MCF 10A (cell line): ENCODE measurements around the gene ANXA3. TPM values are rescaled to one million over a fixed set of nuclear protein-coding genes. Genes with fewer than 3 reads are reported as not detected.
A peak's percentile ranks its signal among the peaks of the same experiment; 100 is the strongest.

Experiments
- BruUV-seq: library from RNA; stranded (reverse); fragments of 400-500 nt; replicated peaks from 2 replicates; lab custom pipeline; 2021; lab: Mats Ljungman, UMichigan
- CTCF ChIA-PET: fragments of 300-600 bp; sonication (Branson Sonifier 250); formaldehyde crosslinking; extraction: SDS; loops from one replicate; lab custom pipeline; 2021; ENCODE audit warnings: antibody characterized with exemption, inconsistent platforms; lab: Yijun Ruan, JAX
- POLR2A ChIA-PET: fragments of 300-600, 350-650 bp; sonication (Branson Sonifier 250); formaldehyde crosslinking; extraction: SDS; loops from one replicate; lab custom pipeline; 2020; ENCODE audit warnings: antibody characterized with exemption, inconsistent platforms; lab: Yijun Ruan, JAX
- DNase-seq: peaks from one replicate; pipeline ENCODE4 v3.0.0-alpha.2; 2018; ENCODE audit not compliant: unreplicated experiment
- H3K27ac Mint-ChIP-seq: one replicate; pipeline ENCODE4 v1.8.0; 2022; ENCODE audit warnings: mild to moderate bottlenecking, low read depth, mixed read lengths; ENCODE audit not compliant: unreplicated experiment
- H3K27me3 Mint-ChIP-seq: one replicate; pipeline ENCODE4 v1.8.0; 2022; ENCODE audit warnings: mixed read lengths; ENCODE audit not compliant: insufficient read depth, unreplicated experiment
- H3K36me3 Mint-ChIP-seq: one replicate; pipeline ENCODE4 v1.8.0; 2022; ENCODE audit warnings: mild to moderate bottlenecking, moderate library complexity, mixed read lengths; ENCODE audit not compliant: insufficient read depth, unreplicated experiment
- H3K4me1 Mint-ChIP-seq: one replicate; pipeline ENCODE4 v1.8.0; 2022; ENCODE audit warnings: mixed read lengths; ENCODE audit not compliant: insufficient read depth, unreplicated experiment
- H3K4me3 Mint-ChIP-seq: one replicate; pipeline ENCODE4 v1.8.0; 2022; ENCODE audit warnings: mild to moderate bottlenecking, moderate library complexity, mixed read lengths; ENCODE audit not compliant: unreplicated experiment
- H3K9me3 Mint-ChIP-seq: one replicate; pipeline ENCODE4 v1.8.0; 2022; ENCODE audit warnings: mixed read lengths; ENCODE audit not compliant: unreplicated experiment
- CTCF ChIP-seq: fragments of 200-600 bp; IDR thresholded peaks from one replicate; pipeline ENCODE4 v1.8.0; 2022; ENCODE audit warnings: antibody characterized with exemption, mild to moderate bottlenecking; ENCODE audit not compliant: unreplicated experiment
- intact Hi-C: fragments of 100-400 bp; cut with micrococcal nuclease; formaldehyde crosslinking; loops from 2 replicates; pipeline ENCODE4 v1.14.1; 2022
- total RNA-seq: library from RNA; stranded (reverse); gene quantifications from 2 replicates; pipeline ENCODE4 v1.2.3, GENCODE V29; 2022

Gene ANXA3
- total RNA-seq, 1 experiment from 2014 or later = 260 TPM

DNA sequence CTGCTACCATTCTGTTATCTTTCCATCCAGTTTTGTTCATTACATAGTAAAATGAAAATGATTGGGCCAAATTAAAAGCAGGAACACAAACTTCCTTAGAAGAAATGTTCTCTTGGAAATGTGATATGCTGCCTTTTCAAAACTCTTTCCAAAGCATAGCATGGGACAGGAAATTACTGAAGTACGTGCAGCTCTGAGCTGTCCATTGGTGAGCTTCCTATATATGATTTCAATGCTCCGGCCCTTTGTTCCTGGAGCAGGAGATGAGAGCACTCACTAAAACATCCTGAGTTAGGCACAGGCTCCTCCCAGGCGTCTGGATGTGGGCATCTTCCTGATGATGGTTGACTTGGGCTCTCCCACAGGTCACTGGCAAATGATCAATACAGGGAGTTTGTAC lies 33.0 kb upstream of the ANXA3 start:
- intact Hi-C loops = no loop called here
- no peak overlapping the region for H3K4me3 Mint-ChIP-seq
- H3K9me3 Mint-ChIP-seq = no peaks in the 10 kb centered on the region
- BruUV-seq = no TSS peak
- no peak for TF ChIP-seq CTCF
- no peaks in the 10 kb centered on the region for H3K4me1 Mint-ChIP-seq
- H3K36me3 Mint-ChIP-seq = no peaks in the 10 kb centered on the region
- POLR2A ChIA-PET = no interaction called here
- no peak overlapping the region for H3K27ac Mint-ChIP-seq
- no peaks in the 10 kb centered on the region for H3K27me3 Mint-ChIP-seq
- no peak for DNase-seq
- CTCF ChIA-PET = interaction anchor here (0.7 to 9.4 kb wide), 7 partner anchors 10 to 559 kb away, joined by 3 to 66 read pairs (median 8); no protein-coding TSS in a partner anchor

GRCh38 chr4:78519962-78520361 lies 31.6 kb upstream of the ANXA3 start:
- TF ChIP-seq CTCF = no peak
- ChIA-PET POLR2A (interaction anchor here (0.6 kb wide), 1 partner anchor 567 kb away, joined by 3 read pairs; no protein-coding TSS in a partner anchor), CTCF (interaction anchor here (0.7 to 9.4 kb wide), 5 partner anchors 194 to 560 kb away, joined by 3 to 66 read pairs (median 3); no protein-coding TSS in a partner anchor)
- DNase-seq = no peak
- BruUV-seq = no TSS peak
- no peak overlapping the region for H3K4me3 Mint-ChIP-seq
- H3K4me1 Mint-ChIP-seq = no peaks in the 10 kb centered on the region
- H3K27me3 Mint-ChIP-seq = no peaks in the 10 kb centered on the region
- peak overlapping the region; percentile 50 for H3K27ac Mint-ChIP-seq
- intact Hi-C loops = no loop called here
- no peaks in the 10 kb centered on the region for H3K9me3 Mint-ChIP-seq
- no peaks in the 10 kb centered on the region for H3K36me3 Mint-ChIP-seq

- no TSS peak for BruUV-seq
- no peak for DNase-seq
- Mint-ChIP-seq H3K4me3 (no peak overlapping the region), H3K4me1 (no peaks in the 10 kb centered on the region), H3K27me3 (no peaks in the 10 kb centered on the region), H3K9me3 (no peaks in the 10 kb centered on the region), H3K36me3 (no peaks in the 10 kb centered on the region), H3K27ac (no peak overlapping the region)
- no peak for TF ChIP-seq CTCF
- ChIA-PET POLR2A (interaction anchor here (0.6 to 1.0 kb wide), 3 partner anchors 25 to 268 kb away, joined by 3 to 5 read pairs (median 3); no protein-coding TSS in a partner anchor), CTCF (interaction anchor here (9.4 kb wide), 1 partner anchor 561 kb away, joined by 66 read pairs; no protein-coding TSS in a partner anchor)
- intact Hi-C loops = no loop called here
Measured at GRCh38 chr4:78520808-78521226, 30.8 kb upstream of the ANXA3 start.

DNA sequence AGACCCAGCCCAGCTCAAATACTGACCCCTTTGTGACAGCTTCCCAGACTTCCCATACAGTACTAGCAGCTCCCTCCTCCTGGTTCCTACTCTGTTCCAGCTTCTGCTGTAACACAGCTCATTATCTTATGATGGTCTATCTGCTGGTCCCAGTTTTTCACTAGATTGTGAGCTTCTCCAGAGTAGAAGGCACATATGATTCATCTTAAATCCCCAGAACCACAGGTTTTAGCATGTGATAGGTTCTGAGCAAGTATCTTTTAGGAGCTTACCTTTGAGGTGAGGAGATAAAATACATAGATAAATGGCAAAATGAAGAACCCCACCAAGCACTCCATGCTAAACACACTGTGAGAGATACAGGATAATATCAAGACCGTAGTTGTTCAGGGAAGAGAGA lies 27.6 kb upstream of the ANXA3 start:
- CTCF ChIA-PET = interaction anchor here (0.8 to 1.3 kb wide), 3 partner anchors 9 to 464 kb away, joined by 3 to 4 read pairs (median 3); no protein-coding TSS in a partner anchor
- Mint-ChIP-seq H3K27ac (peak overlapping the region; percentile 20), H3K4me1 (no peaks in the 10 kb centered on the region), H3K27me3 (no peaks in the 10 kb centered on the region), H3K4me3 (no peak overlapping the region), H3K36me3 (no peaks in the 10 kb centered on the region), H3K9me3 (no peaks in the 10 kb centered on the region)
- POLR2A ChIA-PET = no interaction called here
- TF ChIP-seq CTCF = no peak
- DNase-seq = no peak
- intact Hi-C loops = no loop called here
- no TSS peak for BruUV-seq
